ENCODE data around the gene MYOCOS. TPM values are rescaled to one million over a fixed set of nuclear protein-coding genes. Genes with fewer than 3 reads are reported as not detected.

The MYOCOS gene
- total RNA-seq, 4 donors from 2014 or later, result not detected

GRCh38 chr1:171644805-171645483 is 22.9 kb downstream of the MYOCOS start:
- Histone ChIP-seq H3K36me3 (no peaks in the 10 kb centered on the region), H3K4me1 (peaks cover 20% of the 10 kb centered on the region), H3K27ac (no peak overlapping the region), H3K9me3 (no peaks in the 10 kb centered on the region), H3K4me3 (no peak overlapping the region), H3K27me3 (no peaks in the 10 kb centered on the region)
- peak; percentile 81 to 89 for DNase-seq (ENCODE audit: low spot score in 2 of 2)
- TF ChIP-seq CTCF (IDR thresholded peaks at IDR 0.05) (peak; percentile 41 to 54), EP300 (IDR thresholded peaks at IDR 0.05) (no peak)
- 18% methylated on average over 15 of the region's 15 CpGs for WGBS

- no peaks in the 10 kb centered on the region for H3K36me3 ChIP-seq
- no peak for TF ChIP-seq POLR2AphosphoS5 (IDR thresholded peaks at IDR 0.05)
- TF ChIP-seq POLR2A (IDR thresholded peaks at IDR 0.05), result no peak
- TF ChIP-seq EP300 (IDR thresholded peaks at IDR 0.05), result no peak
- TF ChIP-seq CTCF (IDR thresholded peaks at IDR 0.05), result no peak
- 34% methylated on average over 8 of the region's 8 CpGs for WGBS
- H3K27me3 ChIP-seq, result no peaks in the 10 kb centered on the region
- peaks cover 20% of the 10 kb centered on the region for H3K4me1 ChIP-seq
- no peaks in the 10 kb centered on the region for H3K9me3 ChIP-seq
- peak in 1 of 2 donors; percentile 65 for DNase-seq (ENCODE audit: low spot score in 2 of 2)
- peak overlapping the region; percentile 54 for H3K27ac ChIP-seq
- H3K4me3 ChIP-seq, result no peak overlapping the region
These were observed 23.7 kb downstream of the MYOCOS start for GRCh38 chr1:171645553-171646248.

- no peaks in the 10 kb centered on the region for H3K36me3 ChIP-seq
- no peak overlapping the region for H3K4me3 ChIP-seq
- 85% methylated on average over 1 of the region's 1 CpG for WGBS
- peaks cover 20% of the 10 kb centered on the region for H3K4me1 ChIP-seq
- TF ChIP-seq CTCF (IDR thresholded peaks at IDR 0.05) (no peak), EP300 (IDR thresholded peaks at IDR 0.05) (no peak), POLR2A (IDR thresholded peaks at IDR 0.05) (no peak), POLR2AphosphoS5 (IDR thresholded peaks at IDR 0.05) (no peak)
- H3K9me3 ChIP-seq, result no peaks in the 10 kb centered on the region
- no peaks in the 10 kb centered on the region for H3K27me3 ChIP-seq
- DNase-seq (ENCODE audit: low spot score in 2 of 2), result no peak
- peak overlapping the region; percentile 41 for H3K27ac ChIP-seq
These were observed 24.2 kb downstream of the MYOCOS start for GRCh38 chr1:171646249-171646560.

- no peak within 1 kb of the TSS for H3K27ac ChIP-seq
- no peaks in the 10 kb centered on the region for H3K27me3 ChIP-seq
- no peaks in the 10 kb centered on the region for H3K36me3 ChIP-seq
- no peak within 1 kb of the TSS for H3K4me3 ChIP-seq
- WGBS, result 78% methylated on average over 6 of the region's 8 CpGs
- H3K4me1 ChIP-seq, result peaks cover 18% of the 10 kb centered on the region
- no peak for TF ChIP-seq POLR2A (IDR thresholded peaks at IDR 0.05)
- TF ChIP-seq POLR2AphosphoS5 (IDR thresholded peaks at IDR 0.05), result no peak
- TF ChIP-seq EP300 (IDR thresholded peaks at IDR 0.05), result no peak
- no peak for TF ChIP-seq CTCF (IDR thresholded peaks at IDR 0.05)
- DNase-seq (ENCODE audit: low spot score in 2 of 2), result peak in 1 of 2 donors; percentile 58
- H3K9me3 ChIP-seq, result no peaks in the 10 kb centered on the region
These were observed 30.3 kb downstream of the MYOCOS start, which contains the start of gene MYOC for GRCh38 chr1:171652234-171652822. Gene MYOC (minus strand): TSS chr1:171652688. CDS start chr1:171652611, 77 bp downstream.

GRCh38 chr1:171653796-171654195 is 31.8 kb downstream of the MYOCOS start:
- H3K27ac ChIP-seq, result no peak overlapping the region
- DNase-seq (ENCODE audit: low spot score in 2 of 2), result no peak
- H3K9me3 ChIP-seq, result no peaks in the 10 kb centered on the region
- no peaks in the 10 kb centered on the region for H3K27me3 ChIP-seq
- TF ChIP-seq CTCF (IDR thresholded peaks at IDR 0.05) (no peak), POLR2A (IDR thresholded peaks at IDR 0.05) (no peak), POLR2AphosphoS5 (IDR thresholded peaks at IDR 0.05) (no peak), EP300 (IDR thresholded peaks at IDR 0.05) (no peak)
- 63% methylated on average over 1 of the region's 1 CpG for WGBS
- H3K36me3 ChIP-seq, result no peaks in the 10 kb centered on the region
- no peak overlapping the region for H3K4me3 ChIP-seq
- H3K4me1 ChIP-seq, result peaks cover 18% of the 10 kb centered on the region

Data from suprapubic skin (tissue), 4 donors.